ENCODE measurements around the gene COG5. TPM values are rescaled to one million over a fixed set of nuclear protein-coding genes. Genes with fewer than 3 reads are reported as not detected.
A peak's percentile ranks its signal among the peaks of the same experiment; 100 is the strongest.

COG5 gene
- total and polyA plus RNA-seq, 2 experiments from 2014 or later, result 15.4 to 36.5 TPM

GRCh38 chr7:107463139-107464078 lies 100.3 kb downstream of the COG5 start:
- H3K36me3 ChIP-seq (ENCODE audit: insufficient read depth), result no peaks in the 10 kb centered on the region
- peak overlapping the region; percentile 94 for H3K27ac Mint-ChIP-seq
- no peaks in the 10 kb centered on the region for H4K20me1 ChIP-seq (replicated peaks; ENCODE audit: insufficient read depth)
- ATAC-seq, result peak; percentile 93
- peaks cover 28% of the 10 kb centered on the region; the same call in 2 of the 3 replicates for H3K4me1 Mint-ChIP-seq
- H3K4me2 ChIP-seq, result peak overlapping the region; percentile 37; the same call in 1 of the 2 replicates
- no peaks in the 10 kb centered on the region for H3K27me3 ChIP-seq (ENCODE audit: insufficient read depth)
- no peaks in the 10 kb centered on the region for H3K79me2 ChIP-seq (replicated peaks; ENCODE audit: insufficient read depth)
- H3K36me3 Mint-ChIP-seq (ENCODE audit: low read depth), result no peaks in the 10 kb centered on the region; the same call in 2 of the 3 replicates
- H3K9me2 ChIP-seq (ENCODE audit: insufficient read depth), result no peaks in the 10 kb centered on the region
- H3K27me3 Mint-ChIP-seq (ENCODE audit: insufficient read depth, low read depth, poor library complexity), result peaks cover 2% of the 10 kb centered on the region
- peak overlapping the region; percentile 20; the same call in 1 of the 2 replicates for H3K27ac ChIP-seq (ENCODE audit: low read depth)
- no peaks in the 10 kb centered on the region for H3F3A ChIP-seq (replicated peaks; ENCODE audit: low read depth)
- H3K4me1 ChIP-seq (ENCODE audit: insufficient read depth), result peaks cover 11% of the 10 kb centered on the region; the same call in 1 of the 2 replicates
- peak; percentile 78 for DNase-seq (ENCODE audit: low spot score)
- H3K9me3 Mint-ChIP-seq, result no peaks in the 10 kb centered on the region
- no peak overlapping the region for H2AFZ ChIP-seq
- TF ChIP-seq, protein P1, sequence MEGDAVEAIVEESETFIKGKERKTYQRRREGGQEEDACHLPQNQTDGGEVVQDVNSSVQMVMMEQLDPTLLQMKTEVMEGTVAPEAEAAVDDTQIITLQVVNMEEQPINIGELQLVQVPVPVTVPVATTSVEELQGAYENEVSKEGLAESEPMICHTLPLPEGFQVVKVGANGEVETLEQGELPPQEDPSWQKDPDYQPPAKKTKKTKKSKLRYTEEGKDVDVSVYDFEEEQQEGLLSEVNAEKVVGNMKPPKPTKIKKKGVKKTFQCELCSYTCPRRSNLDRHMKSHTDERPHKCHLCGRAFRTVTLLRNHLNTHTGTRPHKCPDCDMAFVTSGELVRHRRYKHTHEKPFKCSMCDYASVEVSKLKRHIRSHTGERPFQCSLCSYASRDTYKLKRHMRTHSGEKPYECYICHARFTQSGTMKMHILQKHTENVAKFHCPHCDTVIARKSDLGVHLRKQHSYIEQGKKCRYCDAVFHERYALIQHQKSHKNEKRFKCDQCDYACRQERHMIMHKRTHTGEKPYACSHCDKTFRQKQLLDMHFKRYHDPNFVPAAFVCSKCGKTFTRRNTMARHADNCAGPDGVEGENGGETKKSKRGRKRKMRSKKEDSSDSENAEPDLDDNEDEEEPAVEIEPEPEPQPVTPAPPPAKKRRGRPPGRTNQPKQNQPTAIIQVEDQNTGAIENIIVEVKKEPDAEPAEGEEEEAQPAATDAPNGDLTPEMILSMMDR (conservative IDR thresholded peaks at IDR 0.05; ENCODE audit: low read depth in 2 of 2), result peak; percentile 68 to 90
- TF ChIP-seq NANOG (IDR thresholded peaks at IDR 0.05; ENCODE audit: borderline replicate concordance), result no peak
- no peak overlapping the region for H3K4me3 ChIP-seq
- no peak overlapping the region for H3K4me3 Mint-ChIP-seq

GRCh38 chr7:107461938-107462533 lies 101.7 kb downstream of the COG5 start:
- H3K79me2 ChIP-seq (replicated peaks; ENCODE audit: insufficient read depth), result no peaks in the 10 kb centered on the region
- TF ChIP-seq CREB1 (CRISPR knock-in tag; IDR thresholded peaks at IDR 0.05; ENCODE audit: low read depth) (no peak), NANOG (IDR thresholded peaks at IDR 0.05; ENCODE audit: borderline replicate concordance) (no peak), POLR2AphosphoS5 (IDR thresholded peaks at IDR 0.05; ENCODE audit: low read depth) (no peak), ZNF114 (CRISPR knock-in tag; IDR thresholded peaks at IDR 0.05) (no peak), STAT1 (IDR thresholded peaks at IDR 0.05; ENCODE audit: unreplicated experiment) (no peak)
- TF ChIP-seq, protein P2, sequence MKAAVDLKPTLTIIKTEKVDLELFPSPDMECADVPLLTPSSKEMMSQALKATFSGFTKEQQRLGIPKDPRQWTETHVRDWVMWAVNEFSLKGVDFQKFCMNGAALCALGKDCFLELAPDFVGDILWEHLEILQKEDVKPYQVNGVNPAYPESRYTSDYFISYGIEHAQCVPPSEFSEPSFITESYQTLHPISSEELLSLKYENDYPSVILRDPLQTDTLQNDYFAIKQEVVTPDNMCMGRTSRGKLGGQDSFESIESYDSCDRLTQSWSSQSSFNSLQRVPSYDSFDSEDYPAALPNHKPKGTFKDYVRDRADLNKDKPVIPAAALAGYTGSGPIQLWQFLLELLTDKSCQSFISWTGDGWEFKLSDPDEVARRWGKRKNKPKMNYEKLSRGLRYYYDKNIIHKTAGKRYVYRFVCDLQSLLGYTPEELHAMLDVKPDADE (IDR thresholded peaks at IDR 0.05), result no peak
- TF ChIP-seq, protein P1 (conservative IDR thresholded peaks at IDR 0.05; ENCODE audit: low read depth in 2 of 2), result no peak

More at GRCh38 chr7:107461938-107462533, 101.7 kb downstream of the COG5 start:
- ATAC-seq, result no peak
- peaks cover 25% of the 10 kb centered on the region; the same call in 2 of the 3 replicates for H3K4me1 Mint-ChIP-seq
- peaks cover 11% of the 10 kb centered on the region; the same call in 1 of the 2 replicates for H3K4me1 ChIP-seq (ENCODE audit: insufficient read depth)
- peaks cover 2% of the 10 kb centered on the region for H3K27me3 Mint-ChIP-seq (ENCODE audit: insufficient read depth, low read depth, poor library complexity)
- no peaks in the 10 kb centered on the region for H3K36me3 ChIP-seq (ENCODE audit: insufficient read depth)
- DNase-seq (ENCODE audit: low spot score), result no peak
- H3K9me2 ChIP-seq (ENCODE audit: insufficient read depth), result no peaks in the 10 kb centered on the region
- no peaks in the 10 kb centered on the region for H3K27me3 ChIP-seq (ENCODE audit: insufficient read depth)
- H3F3A ChIP-seq (replicated peaks; ENCODE audit: low read depth), result no peaks in the 10 kb centered on the region
- H3K4me3 Mint-ChIP-seq, result no peak overlapping the region
- H4K20me1 ChIP-seq (replicated peaks; ENCODE audit: insufficient read depth), result no peaks in the 10 kb centered on the region
- H3K9me3 Mint-ChIP-seq, result no peaks in the 10 kb centered on the region
- H3K36me3 Mint-ChIP-seq (ENCODE audit: low read depth), result no peaks in the 10 kb centered on the region; the same call in 2 of the 3 replicates
- H3K4me2 ChIP-seq, result no peak overlapping the region
- no peak overlapping the region for H3K27ac ChIP-seq (ENCODE audit: low read depth)
- no peak overlapping the region for H3K4me3 ChIP-seq
- H3K27ac Mint-ChIP-seq, result peak overlapping the region; percentile 86
- no peak overlapping the region for H2AFZ ChIP-seq
